H9 (cell line): Measurements from ENCODE around the gene MARVELD1. TPM values are rescaled to one million over a fixed set of nuclear protein-coding genes. Genes with fewer than 3 reads are reported as not detected.

Source experiments
- DNase-seq: peaks from one replicate; pipeline ENCODE4 v3.0.0-alpha.2; 2017
- H2AFZ ChIP-seq: one replicate; pipeline ENCODE4 v1.6.1; 2013; ENCODE audit warnings: mild to moderate bottlenecking, low read length, control low read depth, moderate library complexity
- H2AK5ac ChIP-seq: 2 replicates; pipeline ENCODE4 v1.6.1; 2013; ENCODE audit warnings: low read length, control low read depth, mixed read lengths; ENCODE audit not compliant: insufficient read length
- H2BK120ac ChIP-seq: one replicate; pipeline ENCODE4 v1.6.1; 2013; ENCODE audit warnings: low read depth, mild to moderate bottlenecking, low read length, control low read depth, inconsistent platforms; ENCODE audit not compliant: poor library complexity, severe bottlenecking
- H2BK12ac ChIP-seq: 2 replicates; pipeline ENCODE4 v1.6.1; 2013; ENCODE audit warnings: low read length, control low read depth, mixed read lengths, low read depth; ENCODE audit not compliant: insufficient read length
- H2BK15ac ChIP-seq: 2 replicates; pipeline ENCODE4 v1.6.1; 2013; ENCODE audit warnings: low read depth, low read length, control low read depth
- H2BK20ac ChIP-seq: one replicate; pipeline ENCODE4 v1.6.1; 2013; ENCODE audit warnings: low read depth, mild to moderate bottlenecking, low read length, control low read depth, inconsistent platforms; ENCODE audit not compliant: poor library complexity, severe bottlenecking
- H2BK5ac ChIP-seq: 2 replicates; pipeline ENCODE4 v1.6.1; 2013; ENCODE audit warnings: low read length, control low read depth, mixed read lengths; ENCODE audit not compliant: insufficient read length
- H3K14ac ChIP-seq: 2 replicates; pipeline ENCODE4 v1.6.1; 2013; ENCODE audit warnings: low read length, control low read depth; ENCODE audit not compliant: insufficient read depth
- H3K18ac ChIP-seq: 2 replicates; pipeline ENCODE4 v1.6.1; 2013; ENCODE audit warnings: low read depth, mild to moderate bottlenecking, mixed read lengths, low read length, control low read depth; ENCODE audit not compliant: insufficient read length
- H3K23ac ChIP-seq: 2 replicates; pipeline ENCODE4 v1.6.1; 2013; ENCODE audit warnings: low read length, control low read depth, mixed read lengths, low read depth; ENCODE audit not compliant: insufficient read length
- H3K23me2 ChIP-seq: 2 replicates; pipeline ENCODE4 v1.6.1; 2013; ENCODE audit warnings: low read depth, mild to moderate bottlenecking, mixed read lengths, low read length, control low read depth; ENCODE audit not compliant: insufficient read length, poor library complexity, severe bottlenecking
- H3K27ac ChIP-seq: 2 replicates; pipeline ENCODE4 v1.5.1; 2013; ENCODE audit warnings: low read length, control low read depth, mixed read lengths, low read depth; ENCODE audit not compliant: insufficient read length
- H3K27me3 ChIP-seq: 2 replicates; pipeline ENCODE4 v1.6.1; 2013; ENCODE audit warnings: low read length, control low read depth, inconsistent platforms; ENCODE audit not compliant: insufficient read depth
- H3K4ac ChIP-seq: 2 replicates; pipeline ENCODE4 v1.6.1; 2013; ENCODE audit warnings: low read depth, mild to moderate bottlenecking, control low read depth, inconsistent platforms, low read length, moderate library complexity
- H3K4me1 ChIP-seq: 2 replicates; pipeline ENCODE4 v1.6.1; 2013; ENCODE audit warnings: low read length, control low read depth, inconsistent platforms; ENCODE audit not compliant: insufficient read depth
- H3K4me2 ChIP-seq: 2 replicates; pipeline ENCODE4 v1.6.1; 2013; ENCODE audit warnings: low read length, control low read depth, mixed read lengths; ENCODE audit not compliant: insufficient read length, insufficient read depth
- H3K56ac ChIP-seq: 2 replicates; pipeline ENCODE4 v1.6.1; 2013; ENCODE audit warnings: low read depth, mild to moderate bottlenecking, mixed read lengths, low read length, control low read depth; ENCODE audit not compliant: insufficient read length
- H3K79me1 ChIP-seq: 2 replicates; pipeline ENCODE4 v1.6.1; 2013; ENCODE audit warnings: low read depth, mild to moderate bottlenecking, moderate library complexity, low read length, control low read depth, inconsistent platforms; ENCODE audit not compliant: insufficient read depth, poor library complexity, severe bottlenecking
- H3K79me2 ChIP-seq: 2 replicates; pipeline ENCODE4 v1.6.1; 2013; ENCODE audit warnings: low read length, control low read depth, inconsistent platforms; ENCODE audit not compliant: insufficient read depth
- H3K9ac ChIP-seq: 2 replicates; pipeline ENCODE4 v1.6.1; 2013; ENCODE audit warnings: low read length, control low read depth, mixed read lengths; ENCODE audit not compliant: insufficient read length; ENCODE audit errors: extremely low read depth
- H3K9me3 ChIP-seq: one replicate; pipeline ENCODE4 v1.6.1; 2013; ENCODE audit warnings: low read depth, low read length, inconsistent platforms; ENCODE audit not compliant: control insufficient read depth
- H3T11ph ChIP-seq: one replicate; pipeline ENCODE4 v1.6.1; 2013; ENCODE audit warnings: mild to moderate bottlenecking, low read length, control low read depth, inconsistent platforms
- H4K20me1 ChIP-seq: one replicate; pipeline ENCODE4 v1.6.1; 2013; ENCODE audit not compliant: control insufficient read depth, insufficient read length, insufficient read depth
- H4K5ac ChIP-seq: 2 replicates; pipeline ENCODE4 v1.6.1; 2013; ENCODE audit warnings: low read depth, mild to moderate bottlenecking, mixed read lengths, low read length, control low read depth; ENCODE audit not compliant: insufficient read length
- H4K8ac ChIP-seq: replicated peaks from 2 replicates; pipeline ENCODE4 v1.6.1; 2013; ENCODE audit warnings: low read length, control low read depth, mixed read lengths, low read depth; ENCODE audit not compliant: insufficient read length
- H4K91ac ChIP-seq: 2 replicates; pipeline ENCODE4 v1.6.1; 2013; ENCODE audit warnings: low read depth, mild to moderate bottlenecking, moderate library complexity, mixed read lengths, low read length, control low read depth; ENCODE audit not compliant: insufficient read length
- H3K27ac Mint-ChIP-seq, 3 experiments: 2 replicates in 2 of 3; 3 replicates in 1 of 3; pipeline ENCODE4 v1.8.0; 2020 to 2021; ENCODE audit warnings: mixed read lengths in 3 of 3, mild to moderate bottlenecking in 1 of 3, moderate library complexity in 1 of 3
- H3K27me3 Mint-ChIP-seq: 2 replicates; pipeline ENCODE4 v1.8.0; 2021; ENCODE audit warnings: low read depth, mild to moderate bottlenecking, moderate library complexity, mixed read lengths
- H3K36me3 Mint-ChIP-seq, 3 experiments: 2 replicates in 2 of 3; 3 replicates in 1 of 3; pipeline ENCODE4 v1.8.0; 2020 to 2021; ENCODE audit warnings: low read depth in 3 of 3, mixed read lengths in 3 of 3; ENCODE audit not compliant: insufficient read depth in 1 of 3
- H3K4me1 Mint-ChIP-seq, 2 experiments: 2 replicates each; pipeline ENCODE4 v1.8.0; 2020; ENCODE audit warnings: mixed read lengths in 2 of 2
- H3K4me3 Mint-ChIP-seq, 2 experiments: 2 replicates in 1 of 2; 3 replicates in 1 of 2; pipeline ENCODE4 v1.8.0; 2020 to 2021; ENCODE audit warnings: mild to moderate bottlenecking in 2 of 2, mixed read lengths in 2 of 2, moderate library complexity in 1 of 2
- H3K9me3 Mint-ChIP-seq, 2 experiments: 2 replicates in 1 of 2; 3 replicates in 1 of 2; pipeline ENCODE4 v1.8.0; 2020; ENCODE audit warnings: mild to moderate bottlenecking in 2 of 2, mixed read lengths in 2 of 2, moderate library complexity in 1 of 2
- WGBS: extraction: QIAGEN DNeasy Blood & Tissue Kit; methylation state at CpG from one replicate; pipeline ENCODE4 v1.1.7; 2013; ENCODE audit warnings: missing lambda C conversion rate, low lambda C conversion rate, mixed read lengths; ENCODE audit not compliant: insufficient read length; ENCODE audit errors: extremely low coverage; 5-methylcytosine and 5-hydroxymethylcytosine counted together
- total RNA-seq: library from RNA; stranded (reverse); gene quantifications from 2 replicates; pipeline ENCODE4 v1.2.1, GENCODE V29; 2021
- TF ChIP-seq, protein P1 (sequence below): fragments of 200-600 bp; sonication (generic); conservative IDR thresholded peaks from 3 replicates; pipeline ENCODE4 v1.8.0; 2021; ENCODE audit warnings: antibody characterized with exemption, mild to moderate bottlenecking

MARVELD1 gene
- total RNA-seq, 1 experiment from 2014 or later: 26.7 TPM

DNA sequence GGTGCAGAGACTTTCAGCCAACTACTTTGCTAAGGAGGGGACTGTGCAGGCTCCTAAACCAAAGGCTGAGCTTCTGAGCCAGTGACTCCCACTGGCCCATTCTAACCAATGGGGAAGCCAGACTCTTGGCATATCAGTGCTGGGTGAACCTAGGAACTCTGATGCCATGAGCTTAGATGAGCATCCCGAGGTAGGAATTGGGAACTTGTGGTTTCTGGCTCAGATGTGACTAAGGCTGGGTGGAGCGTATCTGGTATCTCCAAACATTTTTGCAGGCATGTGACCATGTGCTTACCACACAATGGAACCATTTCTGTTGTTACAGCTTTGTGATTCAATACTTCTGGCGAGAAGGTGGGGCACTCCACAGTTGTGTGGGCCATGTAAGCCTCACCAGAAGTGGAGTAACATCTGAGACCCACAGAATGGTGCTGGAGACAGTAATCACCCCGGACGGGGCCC lies 23.9 kb upstream of the MARVELD1 start:
- H2AK5ac ChIP-seq: no peak overlapping the region
- WGBS: no CpG with 5 or more reads among the region's 5 CpGs
- Mint-ChIP-seq H3K4me3 (no peak overlapping the region), H3K4me1 (peaks cover 17 to 19% of the 10 kb centered on the region in 2 experiments), H3K9me3 (peaks cover 0 to 3% of the 10 kb centered on the region in 2 experiments; a peak in 2 of 5 replicates), H3K36me3 (no peaks in the 10 kb centered on the region; a peak in 1 of 7 replicates), H3K27ac (no peak overlapping the region), H3K27me3 (peaks cover 14% of the 10 kb centered on the region)
- no peak overlapping the region for H3K56ac ChIP-seq
- H4K5ac ChIP-seq: no peak overlapping the region
- H2BK20ac ChIP-seq: no peak overlapping the region
- H2BK12ac ChIP-seq: no peak overlapping the region
- no peak overlapping the region for H3K9ac ChIP-seq
- H3K23me2 ChIP-seq: peaks cover 10% of the 10 kb centered on the region
- no peak overlapping the region for H3K18ac ChIP-seq
- H2BK120ac ChIP-seq: no peak overlapping the region
- H4K20me1 ChIP-seq: no peaks in the 10 kb centered on the region
- H2BK5ac ChIP-seq: no peak overlapping the region
- no peak overlapping the region for H3T11ph ChIP-seq
- H3K27me3 ChIP-seq: no peaks in the 10 kb centered on the region; the same call in 1 of the 2 replicates
- no peak overlapping the region for H3K14ac ChIP-seq
- no peak overlapping the region for H3K23ac ChIP-seq
- H4K8ac ChIP-seq: no peak overlapping the region
- no peak overlapping the region for H3K4ac ChIP-seq
- no peak overlapping the region for H2AFZ ChIP-seq
- no peaks in the 10 kb centered on the region for H3K79me2 ChIP-seq
- H2BK15ac ChIP-seq: no peak overlapping the region
- H3K79me1 ChIP-seq: no peaks in the 10 kb centered on the region
- no peak overlapping the region for H4K91ac ChIP-seq
- H3K4me2 ChIP-seq: no peak overlapping the region
- TF ChIP-seq, protein P1, sequence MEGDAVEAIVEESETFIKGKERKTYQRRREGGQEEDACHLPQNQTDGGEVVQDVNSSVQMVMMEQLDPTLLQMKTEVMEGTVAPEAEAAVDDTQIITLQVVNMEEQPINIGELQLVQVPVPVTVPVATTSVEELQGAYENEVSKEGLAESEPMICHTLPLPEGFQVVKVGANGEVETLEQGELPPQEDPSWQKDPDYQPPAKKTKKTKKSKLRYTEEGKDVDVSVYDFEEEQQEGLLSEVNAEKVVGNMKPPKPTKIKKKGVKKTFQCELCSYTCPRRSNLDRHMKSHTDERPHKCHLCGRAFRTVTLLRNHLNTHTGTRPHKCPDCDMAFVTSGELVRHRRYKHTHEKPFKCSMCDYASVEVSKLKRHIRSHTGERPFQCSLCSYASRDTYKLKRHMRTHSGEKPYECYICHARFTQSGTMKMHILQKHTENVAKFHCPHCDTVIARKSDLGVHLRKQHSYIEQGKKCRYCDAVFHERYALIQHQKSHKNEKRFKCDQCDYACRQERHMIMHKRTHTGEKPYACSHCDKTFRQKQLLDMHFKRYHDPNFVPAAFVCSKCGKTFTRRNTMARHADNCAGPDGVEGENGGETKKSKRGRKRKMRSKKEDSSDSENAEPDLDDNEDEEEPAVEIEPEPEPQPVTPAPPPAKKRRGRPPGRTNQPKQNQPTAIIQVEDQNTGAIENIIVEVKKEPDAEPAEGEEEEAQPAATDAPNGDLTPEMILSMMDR: no peak
- H3K27ac ChIP-seq: no peak overlapping the region
- peaks cover 4% of the 10 kb centered on the region; the same call in 1 of the 2 replicates for H3K4me1 ChIP-seq
- H3K9me3 ChIP-seq: no peaks in the 10 kb centered on the region
- DNase-seq: no peak
